Esophagus muscularis mucosa (tissue), 4 donors: ENCODE measurements around the gene MYH16.

ENCODE experiments used
- EP300 ChIP-seq: sonication (generic); formaldehyde crosslinking; IDR thresholded peaks from one replicate; pipeline ENCODE4 v1.6.1; 2017; ENCODE audit warnings: antibody characterized with exemption
- POLR2A ChIP-seq: fragments of 450-650 bp; IDR thresholded peaks from one replicate; pipeline ENCODE4 v1.6.1; 2017; ENCODE audit warnings: antibody characterized with exemption, moderate library complexity, mild to moderate bottlenecking, low read depth
- TF ChIP-seq, protein P1 (sequence below), 3 experiments: fragments of 200-600 bp in 2 of 3; fragments of 450-650 bp in 1 of 3; sonication (generic) in 2 of 3; IDR thresholded peaks; one replicate each; pipeline ENCODE4 v1.5.1; 2017 to 2019; ENCODE audit warnings: antibody characterized with exemption in 3 of 3, mild to moderate bottlenecking in 2 of 3, moderate library complexity in 1 of 3

DNA sequence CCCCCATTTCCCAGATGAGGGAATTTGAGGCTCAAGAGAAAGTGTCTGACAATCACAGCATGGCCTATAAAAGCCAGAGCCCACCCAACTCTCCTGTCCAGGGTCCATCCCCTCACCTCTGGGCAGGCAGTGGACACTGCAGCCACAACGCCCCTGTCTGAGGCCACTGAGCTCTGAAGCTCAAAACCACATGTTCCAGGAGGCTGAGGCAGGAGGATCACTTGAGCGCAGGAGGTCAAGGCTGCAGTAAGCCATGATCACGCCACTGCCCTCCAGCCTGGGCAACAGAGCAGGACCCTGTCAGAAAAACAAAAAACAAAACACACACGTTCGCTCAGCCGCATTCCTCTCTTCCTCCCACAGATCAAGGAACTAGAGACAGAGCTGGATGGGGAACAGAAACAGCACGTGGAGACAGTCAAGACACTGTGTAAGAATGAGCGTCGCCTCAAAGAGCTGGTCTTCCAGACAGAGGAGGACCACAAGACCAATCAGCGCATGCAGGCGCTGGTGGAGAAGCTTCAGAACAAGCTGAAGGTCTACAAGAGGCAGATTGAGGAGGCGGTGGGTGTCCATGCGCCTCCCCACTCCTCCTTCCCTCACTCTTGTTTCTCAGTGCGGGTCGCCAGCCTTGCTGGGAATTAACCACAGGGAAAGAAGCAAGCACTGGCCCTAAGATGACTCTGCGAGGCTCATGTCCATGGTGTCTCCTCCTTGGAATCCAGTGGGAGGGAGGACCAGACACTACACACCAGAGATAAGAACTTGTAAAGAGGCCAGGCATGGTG lies 33.0 kb downstream of the MYH16 start:
- TF ChIP-seq EP300 (no peak), POLR2A (no peak)
- TF ChIP-seq, protein P1, sequence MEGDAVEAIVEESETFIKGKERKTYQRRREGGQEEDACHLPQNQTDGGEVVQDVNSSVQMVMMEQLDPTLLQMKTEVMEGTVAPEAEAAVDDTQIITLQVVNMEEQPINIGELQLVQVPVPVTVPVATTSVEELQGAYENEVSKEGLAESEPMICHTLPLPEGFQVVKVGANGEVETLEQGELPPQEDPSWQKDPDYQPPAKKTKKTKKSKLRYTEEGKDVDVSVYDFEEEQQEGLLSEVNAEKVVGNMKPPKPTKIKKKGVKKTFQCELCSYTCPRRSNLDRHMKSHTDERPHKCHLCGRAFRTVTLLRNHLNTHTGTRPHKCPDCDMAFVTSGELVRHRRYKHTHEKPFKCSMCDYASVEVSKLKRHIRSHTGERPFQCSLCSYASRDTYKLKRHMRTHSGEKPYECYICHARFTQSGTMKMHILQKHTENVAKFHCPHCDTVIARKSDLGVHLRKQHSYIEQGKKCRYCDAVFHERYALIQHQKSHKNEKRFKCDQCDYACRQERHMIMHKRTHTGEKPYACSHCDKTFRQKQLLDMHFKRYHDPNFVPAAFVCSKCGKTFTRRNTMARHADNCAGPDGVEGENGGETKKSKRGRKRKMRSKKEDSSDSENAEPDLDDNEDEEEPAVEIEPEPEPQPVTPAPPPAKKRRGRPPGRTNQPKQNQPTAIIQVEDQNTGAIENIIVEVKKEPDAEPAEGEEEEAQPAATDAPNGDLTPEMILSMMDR (IDR thresholded peaks at IDR 0.05) = no peak
